Vagina (tissue), 2 donors: Measurements from ENCODE around the gene PDCD11. TPM values are rescaled to one million over a fixed set of nuclear protein-coding genes. Genes with fewer than 3 reads are reported as not detected.

Experiments used
- DNase-seq, 2 donors: peaks; one replicate each; pipeline ENCODE4 v3.0.0-alpha.2; 2017; ENCODE audit errors: extremely low spot score in 2 of 2
- H3K27ac ChIP-seq: fragments of 200-600 bp; sonication (generic); one replicate; pipeline ENCODE4 v1.5.1; 2019
- H3K27me3 ChIP-seq: fragments of 200-600 bp; sonication (generic); one replicate; pipeline ENCODE4 v1.5.1; 2019
- H3K36me3 ChIP-seq, 2 donors: fragments of 200-600 bp; sonication (generic); one replicate each; pipeline ENCODE4 v1.5.1; 2017 to 2019
- H3K4me1 ChIP-seq: fragments of 200-600 bp; sonication (generic); one replicate; pipeline ENCODE4 v1.5.1; 2019
- H3K4me3 ChIP-seq, 2 donors: fragments of 200-600 bp; sonication (generic); 1 replicate in 1 of 2; 2 replicates in 1 of 2; pipeline ENCODE4 v1.5.1; 2016 to 2019
- H3K9me3 ChIP-seq: fragments of 200-600 bp; sonication (generic); one replicate; pipeline ENCODE4 v1.5.1; 2019
- CTCF ChIP-seq, 3 experiments: fragments of 450-650 bp in 2 of 3; fragments of 200-600 bp in 1 of 3; sonication (generic) in 1 of 3; IDR thresholded peaks; one replicate each; pipeline ENCODE4 v1.5.1; 2017 to 2019; ENCODE audit warnings: antibody characterized with exemption in 3 of 3, mild to moderate bottlenecking in 2 of 3, moderate library complexity in 2 of 3
- POLR2A ChIP-seq, 2 donors: fragments of 450-650 bp; IDR thresholded peaks; one replicate each; pipeline ENCODE4 v1.6.1; 2017; ENCODE audit warnings: antibody characterized with exemption in 2 of 2, mild to moderate bottlenecking in 2 of 2, moderate library complexity in 2 of 2
- POLR2AphosphoS5 ChIP-seq, 2 donors: sonication (generic); formaldehyde crosslinking; IDR thresholded peaks; one replicate each; pipeline ENCODE4 v1.9.0; 2017; ENCODE audit warnings: antibody characterized with exemption in 2 of 2, mild to moderate bottlenecking in 2 of 2, low read depth in 1 of 2; ENCODE audit not compliant: insufficient read depth in 1 of 2
- intact Hi-C: fragments of 100-400 bp; cut with DNase I; formaldehyde crosslinking; loops from one replicate; pipeline ENCODE4 v1.15.1; 2023
- total RNA-seq: library from RNA; depleted of rRNA; stranded (reverse); fragments of >200 nt; gene quantifications from one replicate; pipeline ENCODE4 v1.2.3, GENCODE V29; 2016

PDCD11 gene
- total RNA-seq, 1 donor from 2014 or later: 22.8 TPM

- Histone ChIP-seq H3K9me3 (no peaks in the 10 kb centered on the region), H3K4me1 (no peaks in the 10 kb centered on the region), H3K36me3 (peaks cover 0 to 69% of the 10 kb centered on the region in 2 donors), H3K4me3 (no peak overlapping the region), H3K27ac (no peak overlapping the region), H3K27me3 (no peaks in the 10 kb centered on the region)
- DNase-seq: no peak
- TF ChIP-seq CTCF (IDR thresholded peaks at IDR 0.05): no peak
- TF ChIP-seq POLR2A (IDR thresholded peaks at IDR 0.05): no peak
- no peak for TF ChIP-seq POLR2AphosphoS5 (IDR thresholded peaks at IDR 0.05; ENCODE audit: insufficient read depth in 1 of 2, low read depth in 1 of 2)
- intact Hi-C loops: no loop called here
Measured at GRCh38 chr10:103427866-103428265, 31.4 kb downstream of the PDCD11 start.

GRCh38 chr10:103428989-103429643, 32.7 kb downstream of the PDCD11 start:
- H3K4me1 ChIP-seq: no peaks in the 10 kb centered on the region
- no peak for DNase-seq
- no peak for TF ChIP-seq CTCF (IDR thresholded peaks at IDR 0.05)
- TF ChIP-seq POLR2AphosphoS5 (IDR thresholded peaks at IDR 0.05; ENCODE audit: insufficient read depth in 1 of 2, low read depth in 1 of 2): no peak
- no peak for TF ChIP-seq POLR2A (IDR thresholded peaks at IDR 0.05)
- no peak overlapping the region for H3K27ac ChIP-seq
- intact Hi-C loops: no loop called here
- no peaks in the 10 kb centered on the region for H3K9me3 ChIP-seq
- H3K36me3 ChIP-seq: peaks cover 0 to 59% of the 10 kb centered on the region in 2 donors
- H3K4me3 ChIP-seq: no peak overlapping the region
- H3K27me3 ChIP-seq: no peaks in the 10 kb centered on the region

DNA sequence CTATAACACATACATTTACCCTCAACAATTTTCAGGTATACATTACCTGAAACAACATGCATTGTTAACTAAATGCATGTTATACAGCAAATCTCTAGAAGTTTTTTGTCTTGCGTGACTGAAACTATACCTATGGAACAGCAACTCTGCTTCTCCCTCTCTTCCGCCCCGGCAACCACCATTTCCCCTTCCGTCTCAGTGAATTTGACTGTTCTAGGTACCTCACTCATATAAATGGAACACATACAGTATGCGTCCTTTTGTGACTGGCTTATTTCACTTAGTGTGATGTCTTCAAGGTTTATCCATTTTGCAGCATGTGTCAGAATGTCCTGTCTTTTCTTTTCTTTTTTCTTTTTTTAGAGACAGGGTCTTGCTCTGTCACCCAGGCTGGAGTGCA, 33.2 kb downstream of the PDCD11 start:
- no peak overlapping the region for H3K4me3 ChIP-seq
- peaks cover 0 to 59% of the 10 kb centered on the region in 2 donors for H3K36me3 ChIP-seq
- H3K27me3 ChIP-seq: no peaks in the 10 kb centered on the region
- H3K27ac ChIP-seq: no peak overlapping the region
- intact Hi-C loops: no loop called here
- DNase-seq: no peak
- no peaks in the 10 kb centered on the region for H3K9me3 ChIP-seq
- H3K4me1 ChIP-seq: no peaks in the 10 kb centered on the region
- TF ChIP-seq POLR2AphosphoS5 (IDR thresholded peaks at IDR 0.05; ENCODE audit: insufficient read depth in 1 of 2, low read depth in 1 of 2) (no peak), POLR2A (IDR thresholded peaks at IDR 0.05) (no peak), CTCF (IDR thresholded peaks at IDR 0.05) (no peak)

- TF ChIP-seq CTCF (IDR thresholded peaks at IDR 0.05) (no peak), POLR2A (IDR thresholded peaks at IDR 0.05) (no peak), POLR2AphosphoS5 (IDR thresholded peaks at IDR 0.05; ENCODE audit: insufficient read depth in 1 of 2, low read depth in 1 of 2) (no peak)
- DNase-seq: no peak
- H3K9me3 ChIP-seq: no peaks in the 10 kb centered on the region
- H3K4me3 ChIP-seq: no peak overlapping the region
- intact Hi-C loops: no loop called here
- H3K27me3 ChIP-seq: no peaks in the 10 kb centered on the region
- peaks cover 0 to 42% of the 10 kb centered on the region in 2 donors for H3K36me3 ChIP-seq
- no peaks in the 10 kb centered on the region for H3K4me1 ChIP-seq
- H3K27ac ChIP-seq: no peak overlapping the region
Measured at GRCh38 chr10:103431902-103432301, 35.5 kb downstream of the PDCD11 start.

- no peak for DNase-seq
- intact Hi-C loops: no loop called here
- no peaks in the 10 kb centered on the region for H3K4me1 ChIP-seq
- no peaks in the 10 kb centered on the region for H3K27me3 ChIP-seq
- H3K36me3 ChIP-seq: peaks cover 0 to 42% of the 10 kb centered on the region in 2 donors
- no peak for TF ChIP-seq POLR2A (IDR thresholded peaks at IDR 0.05)
- no peaks in the 10 kb centered on the region for H3K9me3 ChIP-seq
- no peak overlapping the region for H3K27ac ChIP-seq
- H3K4me3 ChIP-seq: no peak overlapping the region
Measured at GRCh38 chr10:103433858-103434257, 37.4 kb downstream of the PDCD11 start.
